Adipocyte (in vitro differentiated cells): Measurements from ENCODE around the gene MPRIP.

Experiments
- DNase-seq: peaks from one replicate; pipeline ENCODE4 v3.0.0-alpha.2; 2015; ENCODE audit warnings: low read depth
- H3K27me3 ChIP-seq: replicated peaks from 2 replicates; pipeline ENCODE4 v1.7.0; 2013; ENCODE audit warnings: mild to moderate bottlenecking, low read length, moderate library complexity; ENCODE audit not compliant: control insufficient read depth, insufficient read depth
- H3K36me3 ChIP-seq: 2 replicates; pipeline ENCODE4 v1.7.0; 2013; ENCODE audit warnings: low read length, mild to moderate bottlenecking, moderate library complexity; ENCODE audit not compliant: control insufficient read depth, insufficient read depth, severe bottlenecking
- H3K4me1 ChIP-seq: 2 replicates; pipeline ENCODE4 v1.7.0; 2013; ENCODE audit warnings: mild to moderate bottlenecking, low read length, moderate library complexity; ENCODE audit not compliant: control insufficient read depth, insufficient read depth
- H3K4me3 ChIP-seq: 2 replicates; pipeline ENCODE4 v1.7.0; 2013; ENCODE audit warnings: mild to moderate bottlenecking, low read length, moderate library complexity
- H3K9ac ChIP-seq: 2 replicates; pipeline ENCODE4 v1.7.0; 2013; ENCODE audit warnings: mild to moderate bottlenecking, low read length, moderate library complexity
- H3K9me3 ChIP-seq: 2 replicates; pipeline ENCODE4 v1.7.0; 2013; ENCODE audit warnings: mild to moderate bottlenecking, low read length, moderate library complexity; ENCODE audit not compliant: control insufficient read depth

The MPRIP gene

GRCh38 chr17:17069849-17070248 lies 27.6 kb downstream of the MPRIP start:
- Histone ChIP-seq H3K36me3 (peaks cover 3% of the 10 kb centered on the region), H3K9ac (no peak overlapping the region), H3K9me3 (no peaks in the 10 kb centered on the region), H3K4me3 (no peak overlapping the region), H3K4me1 (peaks cover 29% of the 10 kb centered on the region), H3K27me3 (no peaks in the 10 kb centered on the region)
- no peak for DNase-seq

GRCh38 chr17:17070931-17071330 lies 28.7 kb downstream of the MPRIP start:
- Histone ChIP-seq H3K9me3 (no peaks in the 10 kb centered on the region), H3K9ac (no peak overlapping the region), H3K27me3 (no peaks in the 10 kb centered on the region), H3K36me3 (peaks cover 3% of the 10 kb centered on the region), H3K4me3 (no peak overlapping the region), H3K4me1 (peaks cover 37% of the 10 kb centered on the region)
- no peak for DNase-seq

- Histone ChIP-seq H3K36me3 (peaks cover 8% of the 10 kb centered on the region), H3K9ac (no peak overlapping the region), H3K27me3 (no peaks in the 10 kb centered on the region), H3K9me3 (no peaks in the 10 kb centered on the region), H3K4me1 (peaks cover 32% of the 10 kb centered on the region), H3K4me3 (no peak overlapping the region)
- no peak for DNase-seq
Observed at GRCh38 chr17:17071531-17072360, 29.5 kb downstream of the MPRIP start.

- DNase-seq, result no peak
- no peaks in the 10 kb centered on the region for H3K9me3 ChIP-seq
- no peak overlapping the region for H3K9ac ChIP-seq
- peaks cover 25% of the 10 kb centered on the region for H3K4me1 ChIP-seq
- H3K36me3 ChIP-seq, result peaks cover 16% of the 10 kb centered on the region
- no peaks in the 10 kb centered on the region for H3K27me3 ChIP-seq
- no peak overlapping the region for H3K4me3 ChIP-seq
Observed at GRCh38 chr17:17072546-17072945, 30.3 kb downstream of the MPRIP start.

GRCh38 chr17:17073030-17073564 lies 30.8 kb downstream of the MPRIP start:
- Histone ChIP-seq H3K36me3 (peaks cover 21% of the 10 kb centered on the region), H3K9me3 (no peaks in the 10 kb centered on the region), H3K27me3 (no peaks in the 10 kb centered on the region), H3K4me1 (peaks cover 25% of the 10 kb centered on the region), H3K9ac (no peak overlapping the region), H3K4me3 (no peak overlapping the region)
- no peak for DNase-seq

- Histone ChIP-seq H3K9me3 (no peaks in the 10 kb centered on the region), H3K9ac (no peak overlapping the region), H3K27me3 (no peaks in the 10 kb centered on the region), H3K36me3 (peaks cover 28% of the 10 kb centered on the region), H3K4me1 (peaks cover 27% of the 10 kb centered on the region), H3K4me3 (no peak overlapping the region)
- DNase-seq, result peak; percentile 24
Observed at GRCh38 chr17:17073581-17074403, 31.5 kb downstream of the MPRIP start.

GRCh38 chr17:17075125-17075781 lies 33.0 kb downstream of the MPRIP start:
- no peak overlapping the region for H3K9ac ChIP-seq
- peak; percentile 63 for DNase-seq
- no peak overlapping the region for H3K4me3 ChIP-seq
- no peaks in the 10 kb centered on the region for H3K27me3 ChIP-seq
- H3K4me1 ChIP-seq, result peaks cover 42% of the 10 kb centered on the region
- peaks cover 32% of the 10 kb centered on the region for H3K36me3 ChIP-seq
- H3K9me3 ChIP-seq, result no peaks in the 10 kb centered on the region

GRCh38 chr17:17076066-17076465 lies 33.8 kb downstream of the MPRIP start:
- Histone ChIP-seq H3K4me3 (no peak overlapping the region), H3K36me3 (peaks cover 32% of the 10 kb centered on the region), H3K9me3 (no peaks in the 10 kb centered on the region), H3K9ac (no peak overlapping the region), H3K27me3 (no peaks in the 10 kb centered on the region), H3K4me1 (peaks cover 44% of the 10 kb centered on the region)
- DNase-seq, result no peak

- Histone ChIP-seq H3K27me3 (no peaks in the 10 kb centered on the region), H3K9ac (no peak overlapping the region), H3K4me1 (peaks cover 53% of the 10 kb centered on the region), H3K36me3 (peaks cover 29% of the 10 kb centered on the region), H3K4me3 (no peak overlapping the region), H3K9me3 (no peaks in the 10 kb centered on the region)
- DNase-seq, result no peak
Observed at GRCh38 chr17:17077101-17077500, 34.8 kb downstream of the MPRIP start.

- Histone ChIP-seq H3K9ac (no peak overlapping the region), H3K36me3 (peaks cover 36% of the 10 kb centered on the region)
Observed at GRCh38 chr17:17077861-17078732, 35.8 kb downstream of the MPRIP start.

More at GRCh38 chr17:17077861-17078732, 35.8 kb downstream of the MPRIP start:
- no peak for DNase-seq
- Histone ChIP-seq H3K4me3 (no peak overlapping the region), H3K4me1 (peaks cover 53% of the 10 kb centered on the region), H3K27me3 (no peaks in the 10 kb centered on the region), H3K9me3 (no peaks in the 10 kb centered on the region)
